MCF 10A (cell line): ENCODE results near the gene TMEM243. TPM values are rescaled to one million over a fixed set of nuclear protein-coding genes. Genes with fewer than 3 reads are reported as not detected.

Experiments
- BruUV-seq: library from RNA; stranded (reverse); fragments of 400-500 nt; replicated peaks from 2 replicates; lab custom pipeline; 2021; lab: Mats Ljungman, UMichigan
- CTCF ChIA-PET: fragments of 300-600 bp; sonication (Branson Sonifier 250); formaldehyde crosslinking; extraction: SDS; loops from one replicate; lab custom pipeline; 2021; ENCODE audit warnings: antibody characterized with exemption, inconsistent platforms; lab: Yijun Ruan, JAX
- POLR2A ChIA-PET: fragments of 300-600, 350-650 bp; sonication (Branson Sonifier 250); formaldehyde crosslinking; extraction: SDS; loops from one replicate; lab custom pipeline; 2020; ENCODE audit warnings: antibody characterized with exemption, inconsistent platforms; lab: Yijun Ruan, JAX
- DNase-seq: peaks from one replicate; pipeline ENCODE4 v3.0.0-alpha.2; 2018; ENCODE audit not compliant: unreplicated experiment
- H3K27ac Mint-ChIP-seq: one replicate; pipeline ENCODE4 v1.8.0; 2022; ENCODE audit warnings: mild to moderate bottlenecking, low read depth, mixed read lengths; ENCODE audit not compliant: unreplicated experiment
- H3K27me3 Mint-ChIP-seq: one replicate; pipeline ENCODE4 v1.8.0; 2022; ENCODE audit warnings: mixed read lengths; ENCODE audit not compliant: insufficient read depth, unreplicated experiment
- H3K36me3 Mint-ChIP-seq: one replicate; pipeline ENCODE4 v1.8.0; 2022; ENCODE audit warnings: mild to moderate bottlenecking, moderate library complexity, mixed read lengths; ENCODE audit not compliant: insufficient read depth, unreplicated experiment
- H3K4me1 Mint-ChIP-seq: one replicate; pipeline ENCODE4 v1.8.0; 2022; ENCODE audit warnings: mixed read lengths; ENCODE audit not compliant: insufficient read depth, unreplicated experiment
- H3K4me3 Mint-ChIP-seq: one replicate; pipeline ENCODE4 v1.8.0; 2022; ENCODE audit warnings: mild to moderate bottlenecking, moderate library complexity, mixed read lengths; ENCODE audit not compliant: unreplicated experiment
- H3K9me3 Mint-ChIP-seq: one replicate; pipeline ENCODE4 v1.8.0; 2022; ENCODE audit warnings: mixed read lengths; ENCODE audit not compliant: unreplicated experiment
- intact Hi-C: fragments of 100-400 bp; cut with micrococcal nuclease; formaldehyde crosslinking; loops from 2 replicates; pipeline ENCODE4 v1.14.1; 2022
- total RNA-seq: library from RNA; stranded (reverse); gene quantifications from 2 replicates; pipeline ENCODE4 v1.2.3, GENCODE V29; 2022
- TF ChIP-seq, protein P1 (sequence below): fragments of 200-600 bp; IDR thresholded peaks from one replicate; pipeline ENCODE4 v1.8.0; 2022; ENCODE audit warnings: antibody characterized with exemption, mild to moderate bottlenecking; ENCODE audit not compliant: unreplicated experiment

The TMEM243 gene
- total RNA-seq, 1 experiment from 2014 or later: 23.0 TPM

DNA sequence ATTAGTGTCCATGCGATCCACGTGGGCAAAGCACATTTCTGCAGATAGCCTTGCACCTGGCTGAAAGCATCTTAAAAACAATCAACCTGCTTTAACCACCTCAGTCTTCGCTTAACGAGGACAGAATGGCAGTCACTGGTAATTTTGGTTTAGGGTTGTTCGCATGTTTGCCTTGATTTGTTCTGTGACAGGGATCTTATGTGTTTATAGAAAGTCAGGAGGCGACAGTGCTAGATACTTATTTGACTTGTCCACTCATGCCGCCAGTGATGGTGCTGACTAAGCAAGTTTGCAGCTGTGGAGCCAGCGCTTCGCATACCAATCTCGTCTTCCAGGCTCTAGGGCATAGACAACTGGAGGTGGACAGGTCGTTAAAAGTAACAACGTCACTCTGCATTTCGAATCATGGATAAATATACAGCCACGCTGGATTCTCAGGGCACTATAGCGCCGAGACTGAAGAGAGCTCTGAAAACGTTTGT lies 1.2 kb upstream of the TMEM243 start:
- intact Hi-C loops: no loop called here
- Mint-ChIP-seq H3K4me3 (peak overlapping the region; percentile 98), H3K4me1 (peaks cover 26% of the 10 kb centered on the region), H3K9me3 (no peaks in the 10 kb centered on the region), H3K36me3 (peaks cover 5% of the 10 kb centered on the region), H3K27me3 (no peaks in the 10 kb centered on the region), H3K27ac (peak overlapping the region; percentile 86)
- BruUV-seq: no TSS peak
- ChIA-PET POLR2A (interaction anchor here (0.6 to 7.0 kb wide), 28 partner anchors 8 to 654 kb away, joined by 3 to 154 read pairs (median 4); partner anchors contain the start of genes CROT and DMTF1), CTCF (interaction anchor here (0.6 to 4.1 kb wide), 11 partner anchors 10 to 1315 kb away, joined by 3 to 44 read pairs (median 5); partner anchors contain the start of gene DMTF1)
- TF ChIP-seq, protein P1, sequence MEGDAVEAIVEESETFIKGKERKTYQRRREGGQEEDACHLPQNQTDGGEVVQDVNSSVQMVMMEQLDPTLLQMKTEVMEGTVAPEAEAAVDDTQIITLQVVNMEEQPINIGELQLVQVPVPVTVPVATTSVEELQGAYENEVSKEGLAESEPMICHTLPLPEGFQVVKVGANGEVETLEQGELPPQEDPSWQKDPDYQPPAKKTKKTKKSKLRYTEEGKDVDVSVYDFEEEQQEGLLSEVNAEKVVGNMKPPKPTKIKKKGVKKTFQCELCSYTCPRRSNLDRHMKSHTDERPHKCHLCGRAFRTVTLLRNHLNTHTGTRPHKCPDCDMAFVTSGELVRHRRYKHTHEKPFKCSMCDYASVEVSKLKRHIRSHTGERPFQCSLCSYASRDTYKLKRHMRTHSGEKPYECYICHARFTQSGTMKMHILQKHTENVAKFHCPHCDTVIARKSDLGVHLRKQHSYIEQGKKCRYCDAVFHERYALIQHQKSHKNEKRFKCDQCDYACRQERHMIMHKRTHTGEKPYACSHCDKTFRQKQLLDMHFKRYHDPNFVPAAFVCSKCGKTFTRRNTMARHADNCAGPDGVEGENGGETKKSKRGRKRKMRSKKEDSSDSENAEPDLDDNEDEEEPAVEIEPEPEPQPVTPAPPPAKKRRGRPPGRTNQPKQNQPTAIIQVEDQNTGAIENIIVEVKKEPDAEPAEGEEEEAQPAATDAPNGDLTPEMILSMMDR: no peak
- DNase-seq: no peak

DNA sequence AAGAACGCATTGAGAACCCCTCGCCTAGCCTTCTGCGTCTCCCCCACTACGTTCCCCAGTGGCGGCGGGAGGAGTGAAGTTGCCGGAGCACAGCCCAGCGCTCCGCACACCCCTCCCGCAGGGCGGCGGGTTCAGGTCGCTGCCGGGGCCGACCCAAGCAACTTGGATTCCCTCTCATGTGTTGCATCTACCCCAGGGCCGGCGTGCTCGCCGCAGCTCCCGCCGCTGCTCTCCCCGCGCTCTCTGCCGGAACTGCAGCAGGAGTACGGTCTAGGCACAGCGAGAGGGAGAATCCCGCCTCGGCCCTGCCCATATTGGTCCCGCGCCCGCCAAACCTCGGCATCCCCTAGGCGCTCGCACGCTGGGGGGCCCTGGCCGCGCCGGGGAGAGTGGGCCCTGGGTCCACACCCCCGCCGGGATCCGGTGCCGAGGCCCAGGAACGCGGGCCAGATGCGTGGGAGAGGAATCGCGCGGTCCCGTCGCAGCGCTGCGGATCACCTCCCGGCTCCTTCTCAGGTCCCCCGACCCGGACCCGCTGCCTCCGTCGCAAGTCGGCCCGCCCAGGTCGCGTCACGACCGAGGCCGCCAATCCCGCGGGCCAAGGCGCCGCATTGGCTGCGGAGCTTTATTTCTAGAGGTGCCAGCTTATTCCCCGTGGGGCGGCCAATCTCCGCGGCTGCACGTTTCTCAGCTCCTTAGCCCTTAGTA lies 648 bp upstream of the TMEM243 start:
- Mint-ChIP-seq H3K27me3 (no peaks in the 10 kb centered on the region), H3K4me3 (peak overlapping the region; percentile 98), H3K27ac (peak overlapping the region; percentile 86), H3K36me3 (peaks cover 5% of the 10 kb centered on the region), H3K4me1 (peaks cover 26% of the 10 kb centered on the region), H3K9me3 (no peaks in the 10 kb centered on the region)
- DNase-seq: peak; percentile 77
- ChIA-PET CTCF (interaction anchor here (0.6 to 4.1 kb wide), 12 partner anchors 17 to 1808 kb away, joined by 3 to 44 read pairs (median 4); partner anchors contain the start of gene DMTF1), POLR2A (interaction anchor here (0.6 to 7.0 kb wide), 32 partner anchors 8 to 655 kb away, joined by 3 to 154 read pairs (median 4); partner anchors contain the start of genes CROT and DMTF1)
- intact Hi-C loops: no loop called here
- no TSS peak for BruUV-seq
- TF ChIP-seq, protein P1: no peak

DNA sequence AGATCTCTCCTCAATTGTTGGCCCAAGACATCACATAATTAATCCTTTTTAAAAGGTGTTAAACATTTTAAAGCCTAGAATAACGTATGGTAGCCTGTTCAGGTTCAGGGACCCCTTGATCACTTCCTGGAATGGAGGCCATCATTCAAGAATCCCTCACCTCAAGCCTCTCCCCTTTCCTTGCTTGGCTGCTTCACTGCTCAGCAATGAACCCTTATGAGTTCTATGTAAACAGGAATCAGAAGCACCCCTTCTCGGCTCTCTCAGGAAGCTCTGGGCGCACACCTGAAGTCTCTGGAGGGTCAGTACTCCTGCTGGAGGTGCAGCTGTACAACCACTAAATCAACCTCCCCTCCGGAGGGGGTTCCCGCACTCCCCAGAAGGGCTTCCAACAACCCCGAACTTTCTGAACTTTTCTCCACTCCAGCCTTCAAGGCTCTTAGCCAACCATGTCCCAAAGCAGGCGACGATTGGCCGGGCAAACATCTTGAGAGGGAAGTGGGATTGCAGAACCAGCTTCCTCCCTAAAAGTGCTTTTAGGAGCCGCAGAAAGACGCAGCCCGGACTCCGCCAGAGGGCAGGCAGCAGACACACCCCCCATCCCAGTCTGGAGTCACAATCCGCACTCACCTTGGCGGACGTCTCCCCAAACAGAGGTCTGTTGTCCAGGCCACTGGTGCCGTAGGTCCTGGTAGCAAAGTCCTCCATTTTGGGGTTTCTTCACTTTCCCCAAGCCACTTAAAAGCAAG lies 562 bp downstream of the TMEM243 start:
- BruUV-seq: TSS peak; percentile 19
- no peaks in the 10 kb centered on the region for H3K9me3 Mint-ChIP-seq
- H3K4me3 Mint-ChIP-seq: peak overlapping the region; percentile 98
- H3K27me3 Mint-ChIP-seq: no peaks in the 10 kb centered on the region
- H3K36me3 Mint-ChIP-seq: peaks cover 10% of the 10 kb centered on the region
- DNase-seq: peak; percentile 58
- H3K4me1 Mint-ChIP-seq: peaks cover 30% of the 10 kb centered on the region
- POLR2A ChIA-PET: interaction anchor here (0.9 to 7.0 kb wide), 14 partner anchors 15 to 303 kb away, joined by 3 to 154 read pairs (median 6); partner anchors contain the start of genes CROT and DMTF1
- intact Hi-C loops: loop anchor here (2.0 kb wide), 1 partner anchor 66 kb away; the partner anchor contains the start of gene DMTF1
- TF ChIP-seq, protein P1: no peak
- peak overlapping the region; percentile 86 for H3K27ac Mint-ChIP-seq
- CTCF ChIA-PET: interaction anchor here (0.7 to 4.1 kb wide), 5 partner anchors 17 to 1809 kb away, joined by 3 to 14 read pairs (median 5); partner anchors contain the start of gene DMTF1
